ENCODE results near the gene ELK4.

DNA sequence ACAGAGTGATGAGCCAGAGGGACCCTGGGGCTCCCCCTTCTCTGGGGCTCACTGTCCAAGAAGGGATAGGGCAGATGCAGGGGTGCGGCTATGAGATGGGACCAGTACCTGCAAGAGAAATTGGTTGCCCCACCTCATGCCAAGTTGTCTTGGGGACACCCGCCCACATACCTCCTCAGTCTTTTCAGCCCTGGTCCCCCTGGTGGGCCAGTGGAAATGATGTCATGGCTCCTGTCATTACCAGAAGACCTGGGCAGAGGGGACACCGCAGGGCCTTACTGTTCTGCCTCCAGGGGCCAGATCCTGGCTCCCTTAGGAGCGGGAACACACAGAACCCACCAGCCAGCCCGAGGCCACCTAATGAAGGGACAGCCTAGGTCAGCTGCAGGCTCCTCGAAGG, 64.1 kb downstream of the ELK4 start:
- TF ChIP-seq, protein P1, sequence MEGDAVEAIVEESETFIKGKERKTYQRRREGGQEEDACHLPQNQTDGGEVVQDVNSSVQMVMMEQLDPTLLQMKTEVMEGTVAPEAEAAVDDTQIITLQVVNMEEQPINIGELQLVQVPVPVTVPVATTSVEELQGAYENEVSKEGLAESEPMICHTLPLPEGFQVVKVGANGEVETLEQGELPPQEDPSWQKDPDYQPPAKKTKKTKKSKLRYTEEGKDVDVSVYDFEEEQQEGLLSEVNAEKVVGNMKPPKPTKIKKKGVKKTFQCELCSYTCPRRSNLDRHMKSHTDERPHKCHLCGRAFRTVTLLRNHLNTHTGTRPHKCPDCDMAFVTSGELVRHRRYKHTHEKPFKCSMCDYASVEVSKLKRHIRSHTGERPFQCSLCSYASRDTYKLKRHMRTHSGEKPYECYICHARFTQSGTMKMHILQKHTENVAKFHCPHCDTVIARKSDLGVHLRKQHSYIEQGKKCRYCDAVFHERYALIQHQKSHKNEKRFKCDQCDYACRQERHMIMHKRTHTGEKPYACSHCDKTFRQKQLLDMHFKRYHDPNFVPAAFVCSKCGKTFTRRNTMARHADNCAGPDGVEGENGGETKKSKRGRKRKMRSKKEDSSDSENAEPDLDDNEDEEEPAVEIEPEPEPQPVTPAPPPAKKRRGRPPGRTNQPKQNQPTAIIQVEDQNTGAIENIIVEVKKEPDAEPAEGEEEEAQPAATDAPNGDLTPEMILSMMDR (IDR thresholded peaks at IDR 0.05) = no peak
- TF ChIP-seq EP300 (IDR thresholded peaks at IDR 0.05) (no peak), POLR2A (IDR thresholded peaks at IDR 0.05) (no peak)

All from ovary (tissue), 3 donors.